ENCODE results near the gene HAPSTR1. TPM values are rescaled to one million over a fixed set of nuclear protein-coding genes. Genes with fewer than 3 reads are reported as not detected.

HAPSTR1 gene
- total RNA-seq, 1 experiment from 2014 or later: 24.4 TPM

GRCh38 chr16:9113707-9114106, 22.3 kb downstream of the HAPSTR1 start:
- Histone ChIP-seq H3K4me2 (ENCODE audit: low read length) (no peak overlapping the region), H3K79me2 (ENCODE audit: low read length) (peaks cover 98% of the 10 kb centered on the region), H3K4me1 (ENCODE audit: insufficient read depth, low read length) (peaks cover 28% of the 10 kb centered on the region), H2AFZ (ENCODE audit: low read length) (no peak overlapping the region), H3K4me3 (ENCODE audit: low read length) (no peak overlapping the region), H3K27me3 (ENCODE audit: low read length) (no peaks in the 10 kb centered on the region), H3K27ac (ENCODE audit: low read length) (no peak overlapping the region), H3K9me3 (ENCODE audit: low read length) (no peaks in the 10 kb centered on the region), H3F3A (ENCODE audit: low read length, unreplicated experiment) (no peaks in the 10 kb centered on the region), H4K20me1 (ENCODE audit: low read length) (peaks cover 57% of the 10 kb centered on the region), H3K9ac (ENCODE audit: low read length) (no peak overlapping the region), H3K36me3 (ENCODE audit: low read depth, low read length) (peaks cover 36% of the 10 kb centered on the region; the same call in 1 of the 2 replicates), H3K9me2 (replicated peaks; ENCODE audit: low read length) (no peaks in the 10 kb centered on the region)
- ATAC-seq (no peak), DNase-seq (no peak)
- CTCF ChIA-PET: no interaction called here
- intact Hi-C loops (cut with micrococcal nuclease): no loop called here
- POLR2A ChIA-PET (ENCODE audit: unreplicated experiment): no interaction called here
- no TSS peak for BruUV-seq (replicated peaks)
- TF ChIP-seq, protein P1, sequence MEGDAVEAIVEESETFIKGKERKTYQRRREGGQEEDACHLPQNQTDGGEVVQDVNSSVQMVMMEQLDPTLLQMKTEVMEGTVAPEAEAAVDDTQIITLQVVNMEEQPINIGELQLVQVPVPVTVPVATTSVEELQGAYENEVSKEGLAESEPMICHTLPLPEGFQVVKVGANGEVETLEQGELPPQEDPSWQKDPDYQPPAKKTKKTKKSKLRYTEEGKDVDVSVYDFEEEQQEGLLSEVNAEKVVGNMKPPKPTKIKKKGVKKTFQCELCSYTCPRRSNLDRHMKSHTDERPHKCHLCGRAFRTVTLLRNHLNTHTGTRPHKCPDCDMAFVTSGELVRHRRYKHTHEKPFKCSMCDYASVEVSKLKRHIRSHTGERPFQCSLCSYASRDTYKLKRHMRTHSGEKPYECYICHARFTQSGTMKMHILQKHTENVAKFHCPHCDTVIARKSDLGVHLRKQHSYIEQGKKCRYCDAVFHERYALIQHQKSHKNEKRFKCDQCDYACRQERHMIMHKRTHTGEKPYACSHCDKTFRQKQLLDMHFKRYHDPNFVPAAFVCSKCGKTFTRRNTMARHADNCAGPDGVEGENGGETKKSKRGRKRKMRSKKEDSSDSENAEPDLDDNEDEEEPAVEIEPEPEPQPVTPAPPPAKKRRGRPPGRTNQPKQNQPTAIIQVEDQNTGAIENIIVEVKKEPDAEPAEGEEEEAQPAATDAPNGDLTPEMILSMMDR (conservative IDR thresholded peaks at IDR 0.05; ENCODE audit: low read depth, low read length): no peak
- no peak for TF ChIP-seq EZH2phosphoT487 (IDR thresholded peaks at IDR 0.05; ENCODE audit: borderline replicate concordance, low read length)
- TF ChIP-seq EZH2 (IDR thresholded peaks at IDR 0.05; ENCODE audit: low read length, unreplicated experiment): no peak

DNA sequence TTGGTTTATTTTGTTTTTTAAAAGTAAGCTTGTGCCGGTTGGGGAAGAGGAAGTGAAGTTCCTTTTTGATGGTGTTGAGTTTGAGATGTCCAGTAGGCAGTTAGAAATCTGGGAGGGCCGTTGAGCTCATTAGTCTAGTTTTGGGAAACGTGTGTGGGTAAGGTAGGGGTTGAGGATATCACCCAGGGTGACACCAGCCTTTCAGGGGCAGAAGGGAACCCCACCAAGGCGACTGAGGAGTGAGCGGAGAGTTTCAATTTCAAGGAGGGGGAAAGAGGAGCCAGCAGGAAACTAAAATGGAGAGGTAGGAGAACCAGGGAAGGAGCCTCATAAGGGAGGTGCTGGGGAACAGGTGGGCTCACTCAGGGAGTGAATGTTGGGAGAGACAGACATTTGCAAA, 22.7 kb downstream of the HAPSTR1 start:
- peaks cover 32% of the 10 kb centered on the region; the same call in 1 of the 2 replicates for H3K36me3 ChIP-seq (ENCODE audit: low read depth, low read length)

GRCh38 chr16:9114842-9115241, 23.4 kb downstream of the HAPSTR1 start:
- intact Hi-C loops (cut with micrococcal nuclease): no loop called here
- POLR2A ChIA-PET (ENCODE audit: unreplicated experiment): no interaction called here
- Histone ChIP-seq H4K20me1 (ENCODE audit: low read length) (peaks cover 48% of the 10 kb centered on the region), H3K79me2 (ENCODE audit: low read length) (peaks cover 98% of the 10 kb centered on the region), H3K27ac (ENCODE audit: low read length) (peak overlapping the region; percentile 23; the same call in 1 of the 2 replicates), H3K36me3 (ENCODE audit: low read depth, low read length) (peaks cover 26% of the 10 kb centered on the region; the same call in 1 of the 2 replicates), H3K4me1 (ENCODE audit: insufficient read depth, low read length) (peaks cover 28% of the 10 kb centered on the region), H3K9ac (ENCODE audit: low read length) (no peak overlapping the region), H3F3A (ENCODE audit: low read length, unreplicated experiment) (no peaks in the 10 kb centered on the region), H3K27me3 (ENCODE audit: low read length) (no peaks in the 10 kb centered on the region), H3K4me2 (ENCODE audit: low read length) (peak overlapping the region; percentile 55), H2AFZ (ENCODE audit: low read length) (no peak overlapping the region), H3K4me3 (ENCODE audit: low read length) (no peak overlapping the region), H3K9me2 (replicated peaks; ENCODE audit: low read length) (no peaks in the 10 kb centered on the region), H3K9me3 (ENCODE audit: low read length) (no peaks in the 10 kb centered on the region)
- CTCF ChIA-PET: interaction anchor here (0.5 kb wide), 1 partner anchor 25 kb away, joined by 3 read pairs; no protein-coding TSS in a partner anchor
- BruUV-seq (replicated peaks): no TSS peak
- TF ChIP-seq, protein P1 (conservative IDR thresholded peaks at IDR 0.05; ENCODE audit: low read depth, low read length): no peak
- no peak for TF ChIP-seq EZH2 (IDR thresholded peaks at IDR 0.05; ENCODE audit: low read length, unreplicated experiment)
- TF ChIP-seq EZH2phosphoT487 (IDR thresholded peaks at IDR 0.05; ENCODE audit: borderline replicate concordance, low read length): no peak
- DNase-seq (no peak), ATAC-seq (peak; percentile 30; the same call in 1 of the 2 replicates)

More for the DNA sequence above, 22.7 kb downstream of the HAPSTR1 start:
- Histone ChIP-seq H3F3A (ENCODE audit: low read length, unreplicated experiment) (no peaks in the 10 kb centered on the region), H4K20me1 (ENCODE audit: low read length) (peaks cover 53% of the 10 kb centered on the region), H3K4me1 (ENCODE audit: insufficient read depth, low read length) (peaks cover 28% of the 10 kb centered on the region), H3K27ac (ENCODE audit: low read length) (no peak overlapping the region), H3K4me2 (ENCODE audit: low read length) (no peak overlapping the region), H3K9ac (ENCODE audit: low read length) (no peak overlapping the region), H3K9me2 (replicated peaks; ENCODE audit: low read length) (no peaks in the 10 kb centered on the region), H3K79me2 (ENCODE audit: low read length) (peaks cover 98% of the 10 kb centered on the region), H3K4me3 (ENCODE audit: low read length) (no peak overlapping the region), H3K9me3 (ENCODE audit: low read length) (no peaks in the 10 kb centered on the region), H3K27me3 (ENCODE audit: low read length) (no peaks in the 10 kb centered on the region), H2AFZ (ENCODE audit: low read length) (no peak overlapping the region)
- ATAC-seq (no peak), DNase-seq (no peak)
- TF ChIP-seq EZH2phosphoT487 (IDR thresholded peaks at IDR 0.05; ENCODE audit: borderline replicate concordance, low read length) (no peak), EZH2 (IDR thresholded peaks at IDR 0.05; ENCODE audit: low read length, unreplicated experiment) (no peak)
- TF ChIP-seq, protein P1 (conservative IDR thresholded peaks at IDR 0.05; ENCODE audit: low read depth, low read length): no peak
- ChIA-PET POLR2A (ENCODE audit: unreplicated experiment) (no interaction called here), CTCF (no interaction called here)
- BruUV-seq (replicated peaks): no TSS peak
- intact Hi-C loops (cut with micrococcal nuclease): no loop called here

All from PC-3 (cell line).